GM12892 (cell line): ENCODE results near the gene SRRM1.

ENCODE experiments used
- POLR2AphosphoS5 ChIP-seq: IDR thresholded peaks from 2 replicates; pipeline ENCODE4 v1.6.1; 2011; ENCODE audit warnings: low read depth, low read length, control low read depth
- TAF1 ChIP-seq: IDR thresholded peaks from 2 replicates; pipeline ENCODE4 v1.6.1; 2011; ENCODE audit warnings: low read depth, mild to moderate bottlenecking, control low read depth, low read length, borderline replicate concordance

DNA sequence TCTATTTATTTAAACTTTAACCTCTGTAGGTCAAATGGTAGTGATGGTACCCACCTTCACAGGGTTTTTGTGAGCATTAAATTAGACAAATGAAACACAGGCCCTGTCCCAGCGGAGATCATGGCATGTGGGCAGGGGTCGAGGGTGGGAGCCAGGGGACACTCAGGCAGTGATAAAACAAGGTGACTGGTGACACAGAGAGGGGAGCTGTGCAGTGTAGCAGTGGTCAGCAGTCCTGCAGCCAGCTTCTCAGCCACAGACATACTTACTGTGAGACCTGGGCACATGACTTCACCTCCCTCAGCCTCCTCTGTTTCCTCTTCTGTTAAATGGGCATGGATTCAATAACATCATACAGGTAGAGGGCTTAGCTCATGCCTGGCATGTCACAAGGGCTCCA, 44.9 kb downstream of the SRRM1 start:
- TF ChIP-seq POLR2AphosphoS5 (no peak), TAF1 (no peak)
